Sigmoid colon (tissue), 7 donors: Measurements from ENCODE around the gene CAST. TPM values are rescaled to one million over a fixed set of nuclear protein-coding genes. Genes with fewer than 3 reads are reported as not detected.

ENCODE experiments used
- DNase-seq: peaks from one replicate; pipeline ENCODE4 v3.0.0-alpha.2; 2019
- H3K27ac ChIP-seq, 4 donors: fragments of 200-600 bp; sonication (generic); one replicate each; pipeline ENCODE4 v1.5.1; 2016 to 2019; ENCODE audit warnings: mild to moderate bottlenecking in 1 of 4
- H3K27me3 ChIP-seq, 3 donors: fragments of 200-600 bp; sonication (generic); one replicate each; pipeline ENCODE4 v1.5.1; 2019; ENCODE audit warnings: mild to moderate bottlenecking in 1 of 3
- H3K36me3 ChIP-seq, 4 donors: fragments of 200-600 bp; sonication (generic); one replicate each; pipeline ENCODE4 v1.5.1; 2016 to 2019
- H3K4me1 ChIP-seq, 4 donors: fragments of 200-600 bp; sonication (generic); one replicate each; pipeline ENCODE4 v1.5.1; 2017 to 2019
- H3K4me3 ChIP-seq, 4 donors: fragments of 200-600 bp; sonication (generic); one replicate each; pipeline ENCODE4 v1.5.1; 2017 to 2019; ENCODE audit warnings: mild to moderate bottlenecking in 2 of 4, moderate library complexity in 1 of 4
- H3K9me3 ChIP-seq, 4 donors: fragments of 200-600 bp in 3 of 4; sonication (generic) in 3 of 4; one replicate each; pipeline versions ENCODE4 v1.5.1 to v1.6.1; 2013 to 2019
- CTCF ChIP-seq, 4 experiments: fragments of 450-650 bp in 3 of 4; fragments of 200-600 bp in 1 of 4; IDR thresholded peaks; one replicate each; pipeline ENCODE4 v1.5.1; 2016 to 2019; ENCODE audit warnings: antibody characterized with exemption in 4 of 4, mild to moderate bottlenecking in 3 of 4, moderate library complexity in 2 of 4
- EP300 ChIP-seq, 4 donors: sonication (generic); formaldehyde crosslinking; IDR thresholded peaks; one replicate each; pipeline ENCODE4 v1.6.1; 2017; ENCODE audit warnings: antibody characterized with exemption in 4 of 4
- POLR2A ChIP-seq, 2 donors: fragments of 450-650 bp; IDR thresholded peaks; one replicate each; pipeline ENCODE4 v1.6.1; 2016; ENCODE audit warnings: antibody characterized with exemption in 2 of 2, mild to moderate bottlenecking in 2 of 2, moderate library complexity in 2 of 2
- POLR2AphosphoS5 ChIP-seq, 4 donors: sonication (generic); formaldehyde crosslinking; IDR thresholded peaks; one replicate each; pipeline ENCODE4 v1.6.1; 2017; ENCODE audit warnings: antibody characterized with exemption in 4 of 4
- WGBS, 2 donors: extraction: QIAGEN DNeasy Blood & Tissue Kit; methylation state at CpG; one replicate each; pipeline ENCODE4 v1.1.7; 2013; 5-methylcytosine and 5-hydroxymethylcytosine counted together
- intact Hi-C: fragments of 100-400 bp; cut with DNase I; formaldehyde crosslinking; loops from one replicate; pipeline ENCODE4 v1.15.1; 2023
- polyA plus RNA-seq, 3 donors: library from polyadenylated mRNA; stranded (reverse); fragments of 200-250 nt; gene quantifications; one replicate each; pipeline ENCODE4 v1.2.3, GENCODE V29; 2013
- total RNA-seq, 4 donors: library from RNA; depleted of rRNA; stranded (reverse); fragments of >200 nt; gene quantifications; one replicate each; pipeline ENCODE4 v1.1.0, GENCODE V29; 2016
- donor health status: healthy with polysubstance abuse.
- donor health status: Bipolar disorder and iron deficiency.
- donor health status: healthy.

Gene CAST
- total and polyA plus RNA-seq, 7 donors: 138 to 348 (median 225) TPM

GRCh38 chr5:96775689-96776088 lies 113.5 kb downstream of the CAST start:
- no peak overlapping the region for H3K4me3 ChIP-seq
- H3K27me3 ChIP-seq: no peaks in the 10 kb centered on the region
- TF ChIP-seq POLR2AphosphoS5 (IDR thresholded peaks at IDR 0.05) (no peak), EP300 (IDR thresholded peaks at IDR 0.05) (no peak), CTCF (IDR thresholded peaks at IDR 0.05) (no peak), POLR2A (IDR thresholded peaks at IDR 0.05) (no peak)
- DNase-seq: no peak
- peaks cover 0 to 65% (median 20%) of the 10 kb centered on the region in 4 donors for H3K36me3 ChIP-seq
- intact Hi-C loops: no loop called here
- peaks cover 0 to 59% (median 44%) of the 10 kb centered on the region in 4 donors for H3K4me1 ChIP-seq
- peak overlapping the region in 3 of 4 donors; percentile 62 to 74 (median 71) for H3K27ac ChIP-seq
- 96% methylated on average over 11 of the region's 11 CpGs for WGBS, 2 donors
- no peaks in the 10 kb centered on the region for H3K9me3 ChIP-seq

- intact Hi-C loops: no loop called here
- WGBS, 2 donors: 69 to 77% methylated on average over 2 of the region's 2 CpGs
- Histone ChIP-seq H3K9me3 (no peaks in the 10 kb centered on the region), H3K4me1 (peaks cover 0 to 65% (median 50%) of the 10 kb centered on the region in 4 donors), H3K36me3 (peaks cover 0 to 56% (median 14%) of the 10 kb centered on the region in 4 donors), H3K27ac (peak overlapping the region in 3 of 4 donors; percentile 62 to 74 (median 71)), H3K4me3 (no peak overlapping the region), H3K27me3 (no peaks in the 10 kb centered on the region)
- no peak for DNase-seq
- TF ChIP-seq POLR2AphosphoS5 (IDR thresholded peaks at IDR 0.05) (peak; percentile 55 to 77 (median 77)), CTCF (IDR thresholded peaks at IDR 0.05) (no peak), EP300 (IDR thresholded peaks at IDR 0.05) (peak in 2 of 4 donors; percentile 4 to 28)
These were observed 114.4 kb downstream of the CAST start for GRCh38 chr5:96776621-96777020.

GRCh38 chr5:96778409-96778808 lies 116.2 kb downstream of the CAST start:
- Histone ChIP-seq H3K27ac (peak overlapping the region in 2 of 4 donors; percentile 71 to 74), H3K9me3 (no peaks in the 10 kb centered on the region), H3K27me3 (no peaks in the 10 kb centered on the region), H3K36me3 (peaks cover 0 to 54% (median 5%) of the 10 kb centered on the region in 4 donors), H3K4me1 (peaks cover 0 to 66% (median 52%) of the 10 kb centered on the region in 4 donors), H3K4me3 (no peak overlapping the region)
- intact Hi-C loops: no loop called here
- DNase-seq: peak; percentile 66
- 93 to 97% methylated on average over 1 of the region's 1 CpG for WGBS, 2 donors
- TF ChIP-seq POLR2AphosphoS5 (IDR thresholded peaks at IDR 0.05): no peak
- no peak for TF ChIP-seq POLR2A (IDR thresholded peaks at IDR 0.05)
- no peak for TF ChIP-seq CTCF (IDR thresholded peaks at IDR 0.05)
- TF ChIP-seq EP300 (IDR thresholded peaks at IDR 0.05): no peak

GRCh38 chr5:96780626-96781025 lies 118.5 kb downstream of the CAST start:
- Histone ChIP-seq H3K9me3 (no peaks in the 10 kb centered on the region), H3K27me3 (no peaks in the 10 kb centered on the region), H3K4me3 (no peak overlapping the region), H3K27ac (peak overlapping the region; percentile 48 to 72 (median 70)), H3K4me1 (peaks cover 0 to 62% (median 51%) of the 10 kb centered on the region in 4 donors), H3K36me3 (peaks cover 0 to 50% (median 7%) of the 10 kb centered on the region in 4 donors)
- TF ChIP-seq EP300 (IDR thresholded peaks at IDR 0.05) (no peak), POLR2A (IDR thresholded peaks at IDR 0.05) (no peak), CTCF (IDR thresholded peaks at IDR 0.05) (no peak), POLR2AphosphoS5 (IDR thresholded peaks at IDR 0.05) (no peak)
- intact Hi-C loops: loop anchor here (2.0 kb wide), 1 partner anchor 26 kb away; the partner anchor contains the start of gene ERAP1
- no peak for DNase-seq
